Measurements from ENCODE around the gene MPST. TPM values are rescaled to one million over a fixed set of nuclear protein-coding genes. Genes with fewer than 3 reads are reported as not detected.

Gene MPST
- total RNA-seq, 1 donor from 2014 or later = 78.0 TPM

GRCh38 chr22:37023743-37024338, 4.3 kb downstream of the MPST start:
- ATAC-seq = no peak

- ATAC-seq = no peak
Measured at GRCh38 chr22:37024339-37025157, 5.0 kb downstream of the MPST start.

DNA sequence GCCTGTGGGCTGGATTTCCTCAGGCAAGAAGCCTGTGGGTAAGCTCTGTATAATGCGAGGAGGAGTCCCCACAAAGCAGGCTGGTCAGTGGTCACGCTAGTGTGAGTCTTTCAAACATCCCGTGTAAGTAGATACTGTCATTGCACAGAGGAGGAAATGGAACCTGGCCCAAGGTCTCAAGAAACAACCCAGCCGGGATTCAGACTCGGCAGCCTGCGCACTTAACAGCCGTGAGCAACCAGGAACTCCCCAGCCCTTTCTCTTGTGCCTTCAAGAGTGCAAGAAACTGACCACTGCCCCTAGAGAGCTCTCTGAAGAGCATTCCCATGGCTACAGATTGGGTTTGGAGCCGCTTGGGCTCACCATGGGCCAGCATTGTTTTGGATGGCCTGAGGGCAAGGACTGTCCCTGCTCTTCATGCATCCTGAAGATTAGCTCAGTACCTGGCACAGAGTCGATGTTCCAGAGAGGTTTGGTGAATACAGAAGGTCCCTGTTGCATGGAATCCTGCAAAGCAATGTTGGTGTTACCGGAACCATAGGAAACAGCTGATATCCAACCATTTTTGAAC, 6.0 kb downstream of the MPST start:
- ATAC-seq = no peak

GRCh38 chr22:37026325-37026724, 6.8 kb downstream of the MPST start:
- ATAC-seq = peak; percentile 37

GRCh38 chr22:37027556-37027955, 8.0 kb downstream of the MPST start:
- no peak for ATAC-seq

GRCh38 chr22:37028692-37029674, 9.4 kb downstream of the MPST start:
- ATAC-seq = no peak

DNA sequence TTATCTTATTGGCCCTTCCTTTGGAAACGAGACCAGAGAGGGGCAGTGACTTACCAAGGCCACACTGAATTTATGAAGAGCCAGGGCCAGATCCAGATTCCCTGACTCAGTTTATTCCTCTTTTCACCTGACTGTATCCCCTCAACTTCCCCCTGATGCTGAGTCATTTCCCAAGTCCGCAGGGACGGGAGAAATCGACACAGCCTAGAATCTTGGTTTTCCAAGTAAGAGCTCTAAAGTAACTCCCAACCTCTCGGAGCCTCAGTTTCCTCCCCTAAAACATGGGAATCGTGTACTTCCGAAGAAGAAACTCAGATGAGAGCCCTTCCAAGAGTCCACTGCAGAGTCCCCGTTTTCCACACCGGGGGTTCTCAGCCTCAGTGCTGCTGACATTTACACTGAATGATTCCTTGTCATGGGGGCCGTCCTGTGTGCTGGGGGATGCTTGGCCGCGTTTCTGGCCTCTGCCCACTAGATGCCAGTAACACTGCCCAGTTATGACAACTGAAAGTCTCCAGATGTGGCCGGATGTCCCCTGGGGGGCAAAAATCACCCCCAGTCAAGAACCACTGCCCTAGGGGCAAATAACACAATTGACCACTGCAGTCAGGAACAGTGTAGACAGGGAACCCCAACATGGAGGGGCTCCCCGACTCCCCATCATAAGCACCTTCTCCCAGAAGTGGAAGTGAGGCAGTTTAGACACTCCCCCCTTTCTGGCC, 11.2 kb downstream of the MPST start:
- no peak for ATAC-seq

DNA sequence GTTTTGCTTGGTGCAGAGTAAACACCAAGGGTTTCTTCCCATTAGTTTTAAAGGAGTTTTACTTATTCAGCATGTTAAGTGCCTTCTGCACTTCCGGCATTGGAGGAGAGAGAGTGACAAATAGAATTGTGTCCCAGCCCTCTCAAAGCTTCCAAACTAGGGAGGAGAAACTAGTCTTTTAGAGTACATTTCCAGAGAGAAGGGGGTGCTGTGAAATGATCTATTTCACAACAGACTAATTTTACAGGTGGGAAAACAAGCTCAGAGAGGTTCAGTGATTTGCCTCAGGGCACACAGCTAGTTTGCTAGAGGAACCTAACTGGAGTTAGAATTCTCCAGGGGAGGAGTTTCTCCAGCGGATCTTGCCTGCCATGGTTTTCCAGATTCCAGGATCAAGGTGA, 12.6 kb downstream of the MPST start:
- ATAC-seq = peak; percentile 53

GRCh38 chr22:37032535-37033460, 13.3 kb downstream of the MPST start:
- peak; percentile 91 for ATAC-seq

GRCh38 chr22:37033605-37034430, 14.3 kb downstream of the MPST start:
- no peak for ATAC-seq

DNA sequence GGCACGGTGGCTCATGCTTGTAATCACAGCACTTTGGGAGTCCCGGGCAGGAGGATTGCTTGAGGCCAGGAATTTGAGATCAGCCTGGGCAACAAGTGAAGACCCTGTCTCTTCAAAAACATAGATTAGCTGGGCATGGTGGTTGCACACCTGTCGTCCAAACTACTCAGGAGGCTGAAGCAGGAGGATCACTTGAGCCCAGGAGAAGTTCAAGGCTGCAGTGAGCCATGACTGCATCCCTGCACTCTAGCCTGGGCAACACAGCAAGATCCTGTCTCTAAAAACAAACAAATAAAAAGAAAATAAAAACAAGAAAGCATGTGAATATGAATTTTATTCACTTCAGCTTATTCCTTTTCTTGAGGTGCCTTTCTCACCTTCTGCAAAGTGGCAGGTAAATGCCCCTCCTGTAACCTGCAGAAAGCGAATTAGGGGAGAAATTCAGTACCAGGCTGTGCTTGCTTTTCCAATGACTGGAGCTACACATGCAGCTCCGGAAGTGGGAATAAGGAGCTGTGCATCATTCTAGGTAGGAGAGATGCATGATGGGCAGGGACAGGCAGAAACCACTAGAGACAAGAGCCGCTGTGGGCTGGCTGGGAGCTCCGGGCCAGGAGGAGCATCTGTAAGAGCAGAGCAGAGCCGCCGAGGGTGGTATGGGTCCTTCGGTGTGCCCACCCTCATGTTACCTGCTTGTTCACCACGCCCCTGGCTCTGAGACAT, 17.3 kb downstream of the MPST start:
- no peak for ATAC-seq

DNA sequence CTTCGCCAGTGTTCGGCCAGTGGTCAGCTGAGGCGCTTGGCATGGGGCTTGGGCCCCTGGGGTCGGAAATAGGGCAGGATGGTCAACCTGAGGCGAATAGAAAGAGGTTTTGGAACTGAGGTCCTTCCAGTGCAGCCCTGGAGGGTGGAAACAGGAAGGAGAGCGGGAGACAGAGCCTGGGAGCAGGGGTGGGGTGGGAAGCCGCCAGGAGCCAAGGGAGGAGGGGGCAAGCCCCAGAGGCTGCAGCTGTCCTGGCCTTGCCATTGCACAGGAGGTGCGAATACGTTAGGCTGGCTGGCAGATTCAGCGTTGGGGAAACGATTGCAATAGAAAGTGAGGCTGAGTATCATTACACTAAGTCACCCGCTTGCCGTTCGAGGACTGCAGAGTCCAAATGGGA, 18.1 kb downstream of the MPST start:
- no peak for ATAC-seq

GRCh38 chr22:37039466-37039865, 19.9 kb downstream of the MPST start:
- no peak for ATAC-seq

DNA sequence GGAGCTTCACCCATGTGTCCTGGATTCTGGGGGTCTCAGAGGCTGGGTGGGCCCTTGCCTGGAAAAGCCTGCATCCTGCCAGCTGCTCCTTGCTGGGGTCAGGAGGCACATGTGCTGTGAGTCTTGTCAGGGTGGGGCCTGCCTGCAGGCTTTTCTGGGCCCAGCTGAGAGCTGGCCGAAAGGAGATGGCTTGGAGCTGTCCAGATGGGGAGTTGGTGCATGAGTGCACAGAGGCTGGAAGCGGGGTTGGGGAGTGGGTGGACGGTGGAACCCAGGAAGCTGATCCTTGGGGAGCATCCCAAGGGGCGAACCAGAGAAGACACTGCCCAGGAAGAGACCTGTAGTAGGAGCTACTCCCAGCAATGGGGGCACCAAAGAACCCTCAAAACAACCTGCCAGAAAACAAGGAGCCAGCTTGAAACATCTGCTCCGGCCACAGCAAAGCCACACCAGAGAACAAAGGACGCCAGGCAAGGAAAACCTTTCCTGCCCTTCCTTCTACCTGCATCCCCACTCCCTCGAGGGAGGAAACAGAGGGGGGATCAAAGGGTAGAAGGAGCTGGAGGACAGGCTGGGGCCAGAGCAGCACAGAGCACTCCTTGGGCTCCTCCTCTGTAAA, 23.8 kb downstream of the MPST start:
- ATAC-seq = no peak

GRCh38 chr22:37043828-37044538, 24.4 kb downstream of the MPST start:
- peak; percentile 86 for ATAC-seq

DNA sequence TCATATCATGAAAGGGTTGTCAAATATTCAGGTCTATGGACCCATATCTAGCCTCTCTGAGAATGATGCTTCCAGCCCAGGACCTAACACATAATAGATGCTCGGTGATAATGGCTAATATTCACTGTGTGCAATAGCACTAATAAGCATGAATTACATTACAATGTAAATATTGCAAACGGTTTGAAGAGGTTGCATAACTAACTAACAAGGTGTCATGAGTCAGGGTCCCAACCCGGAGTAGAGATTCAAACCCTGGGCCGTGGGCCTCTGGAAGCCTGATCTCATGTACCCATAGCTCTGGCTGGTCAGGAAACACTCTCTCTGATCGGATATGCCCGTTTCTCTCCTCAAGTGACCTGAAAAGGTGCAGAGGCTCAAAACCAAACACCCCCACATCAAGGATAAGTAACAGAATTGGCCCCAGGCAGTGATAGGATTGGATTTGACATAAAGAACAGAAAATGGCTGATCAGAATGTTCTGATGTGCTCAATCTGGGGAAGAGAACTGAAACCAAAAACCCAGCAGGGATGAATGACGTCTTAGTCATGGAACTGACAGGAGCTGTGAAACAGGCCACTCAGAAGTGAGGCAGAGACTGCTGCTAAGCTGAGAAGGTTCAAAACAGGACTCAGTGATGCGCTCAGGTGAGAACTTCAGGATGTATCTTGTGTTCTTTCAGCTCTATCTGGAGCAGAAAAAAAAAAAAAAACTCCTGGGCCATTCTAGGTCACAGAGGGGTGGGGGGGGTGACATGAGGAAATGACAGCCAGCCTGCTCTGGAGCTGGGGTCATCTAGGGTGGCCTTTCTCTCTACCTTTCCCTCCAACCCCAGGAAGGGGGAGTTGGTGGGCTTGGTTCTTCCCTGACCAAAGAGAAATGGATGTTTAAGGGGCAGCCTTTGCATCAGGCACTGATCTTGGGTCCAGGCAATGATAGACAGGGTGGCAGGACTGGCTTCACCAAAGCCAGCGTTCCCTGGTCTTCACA, 25.4 kb downstream of the MPST start:
- ATAC-seq = peak; percentile 15

DNA sequence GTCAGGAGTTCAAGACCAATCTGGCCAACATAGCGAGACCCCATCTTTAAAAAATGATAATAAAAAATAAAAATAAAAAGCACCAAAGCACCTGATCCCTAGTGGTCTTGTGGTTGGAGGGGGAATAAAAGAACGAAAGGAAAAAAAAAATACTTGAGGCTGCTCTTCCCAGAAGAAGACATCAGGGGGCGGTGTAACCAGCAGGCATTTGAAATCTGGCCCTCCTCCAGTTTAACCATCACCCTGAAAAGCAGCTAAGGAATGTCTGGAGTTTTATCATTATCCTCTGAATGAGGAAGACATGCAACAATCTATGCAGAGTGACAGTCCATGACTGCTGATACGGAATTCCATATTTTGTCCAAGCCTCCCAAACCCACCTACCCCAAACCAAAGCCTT, 26.4 kb downstream of the MPST start:
- ATAC-seq = no peak
